ENCODE results near the gene RPS6KA2.
"Not testable (repeated sequence)": the region's sequence is repeated elsewhere in the genome, so short reads cannot be mapped to it uniquely, and the experiment has no call there.

RPS6KA2 gene

DNA sequence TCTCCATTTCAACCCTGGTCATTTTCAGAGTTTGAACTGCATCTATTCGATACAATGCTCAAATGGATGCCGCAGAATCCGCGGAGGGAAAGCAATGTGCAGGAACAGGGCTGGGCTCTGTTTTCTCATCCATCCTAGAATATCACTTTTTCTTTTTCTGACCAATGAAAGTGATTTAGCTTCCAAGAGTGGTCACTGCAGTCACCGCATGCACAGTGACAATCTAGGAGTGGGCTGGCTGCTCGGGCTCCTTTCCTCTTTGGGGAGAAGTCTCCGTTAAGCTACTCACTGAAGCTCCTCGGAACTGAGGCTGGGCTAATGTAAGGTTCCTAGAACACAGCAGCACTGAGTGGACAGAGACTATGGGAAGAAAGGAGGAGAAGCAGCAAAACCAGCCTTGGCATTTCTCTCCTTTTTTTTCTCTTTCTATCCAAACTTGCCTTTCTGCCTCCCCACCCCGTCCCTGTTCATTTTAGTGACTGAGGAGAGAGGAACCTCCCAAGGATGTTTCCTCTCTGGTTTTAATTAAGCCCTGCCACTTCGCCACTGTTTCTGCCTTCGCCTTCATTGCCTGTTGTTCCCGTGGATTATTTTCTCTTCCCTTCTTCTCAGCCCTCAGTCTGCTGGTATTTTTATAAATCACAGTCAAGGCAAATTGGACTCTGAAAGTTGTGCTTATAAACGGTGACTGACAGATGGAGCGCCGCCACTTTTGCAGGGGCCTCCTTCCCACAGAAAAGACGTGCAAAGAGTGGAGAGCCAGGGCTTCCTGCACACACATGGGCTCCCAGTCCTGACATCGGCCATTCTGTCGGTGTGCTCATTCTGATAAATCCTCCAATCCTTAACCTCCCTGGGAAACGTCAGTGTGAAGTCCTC lies 81.7 kb downstream of the RPS6KA2 start:
- DNase-seq, result no peak

DNA sequence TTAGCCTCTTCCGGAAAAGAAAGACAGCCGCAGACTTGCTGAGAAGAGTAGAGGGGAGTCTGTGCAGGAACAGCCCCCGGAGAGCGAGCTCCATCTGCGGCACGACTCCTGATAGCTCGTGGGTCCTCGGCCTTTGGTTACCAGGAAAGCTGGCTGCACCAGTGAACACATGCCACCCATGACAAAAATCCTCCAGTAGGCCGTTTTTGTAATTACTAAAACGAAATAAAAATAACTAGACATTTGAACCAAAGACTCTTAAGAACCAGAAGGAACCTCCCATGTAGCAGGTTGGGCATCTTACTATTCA lies 82.8 kb downstream of the RPS6KA2 start:
- DNase-seq, result no peak

DNA sequence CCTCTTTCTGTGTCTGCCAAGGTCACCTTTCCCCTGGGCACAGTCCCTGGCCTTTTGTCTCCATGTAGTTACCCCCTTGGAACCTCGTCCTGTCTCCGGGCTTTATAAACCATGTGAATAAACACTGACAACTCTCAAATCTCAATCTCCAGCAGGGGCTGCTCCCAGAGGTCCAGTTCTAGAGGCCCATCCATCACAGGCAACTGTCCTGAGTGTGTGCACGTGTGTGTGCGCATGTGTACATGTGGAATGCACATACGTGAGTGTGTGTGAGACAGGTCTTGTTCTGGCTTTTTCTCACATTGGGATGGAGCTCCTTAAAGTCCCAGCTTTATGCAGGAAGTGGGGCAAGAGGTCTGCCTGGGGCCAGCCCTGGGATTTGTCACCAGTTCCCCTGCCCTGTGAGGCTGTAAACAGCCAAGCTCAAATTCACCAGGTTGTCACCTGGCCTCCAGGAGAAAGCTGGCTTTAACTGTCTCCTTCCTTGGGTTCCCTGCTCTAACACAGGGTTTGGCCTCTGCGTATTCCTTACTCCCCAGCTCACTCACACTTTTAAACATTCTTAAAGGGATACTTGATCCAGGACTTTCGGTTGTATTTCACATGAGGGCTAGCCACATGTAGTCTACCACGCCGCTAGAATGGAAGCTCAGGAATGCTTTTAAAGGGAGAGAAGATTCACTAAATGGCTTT lies 83.3 kb downstream of the RPS6KA2 start:
- DNase-seq, result no peak

DNA sequence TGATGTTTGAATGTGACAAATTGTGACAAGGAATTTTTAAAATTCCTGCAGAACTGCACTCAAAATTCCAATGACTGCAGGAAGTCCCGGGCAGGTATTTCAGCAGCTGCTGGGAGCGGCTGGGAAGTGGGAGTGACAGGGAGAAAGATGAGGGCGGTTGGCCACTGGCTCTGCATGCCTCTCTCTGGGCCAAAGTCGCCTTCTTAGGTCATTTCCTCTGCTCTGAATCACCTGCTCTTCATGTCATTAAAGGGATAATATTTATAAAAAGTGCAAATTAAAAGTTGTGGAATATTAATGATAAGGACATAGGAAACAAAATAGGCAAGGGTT lies 84.5 kb downstream of the RPS6KA2 start:
- DNase-seq, result no peak

DNA sequence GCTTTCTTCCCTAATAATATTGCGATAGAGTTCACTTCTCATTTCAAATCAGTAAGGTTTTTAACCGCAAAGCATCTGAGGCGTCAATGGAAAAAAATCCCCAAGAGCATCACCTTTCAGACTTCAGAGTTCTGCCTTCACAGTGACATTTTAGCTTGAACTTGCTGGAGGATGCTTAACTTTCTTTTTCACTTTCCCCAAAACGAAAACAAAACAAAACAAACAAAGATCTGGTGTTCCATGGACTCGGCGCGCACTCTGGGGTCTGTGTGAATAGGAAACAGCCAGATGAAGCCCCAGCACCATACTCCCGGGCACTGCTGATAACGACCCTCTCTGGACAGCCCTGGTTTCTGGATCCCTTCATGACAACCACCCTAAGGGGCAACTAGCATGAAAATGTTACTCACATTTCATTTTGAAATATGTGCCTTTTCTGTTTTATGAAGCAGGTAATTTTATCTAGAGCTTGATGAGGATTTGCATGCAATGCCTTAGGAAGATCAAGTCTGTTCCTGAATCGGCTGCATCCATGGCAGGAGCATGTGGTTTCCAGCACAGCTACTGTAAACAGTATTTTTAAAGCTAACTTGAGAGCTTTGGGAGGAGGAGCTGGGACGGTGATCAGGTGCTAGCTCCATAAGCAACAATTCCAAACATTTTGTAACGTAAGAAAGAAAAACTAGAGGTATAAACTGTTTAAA lies 85.0 kb downstream of the RPS6KA2 start:
- DNase-seq, result peak in 1 of 2 donors; percentile 48

DNA sequence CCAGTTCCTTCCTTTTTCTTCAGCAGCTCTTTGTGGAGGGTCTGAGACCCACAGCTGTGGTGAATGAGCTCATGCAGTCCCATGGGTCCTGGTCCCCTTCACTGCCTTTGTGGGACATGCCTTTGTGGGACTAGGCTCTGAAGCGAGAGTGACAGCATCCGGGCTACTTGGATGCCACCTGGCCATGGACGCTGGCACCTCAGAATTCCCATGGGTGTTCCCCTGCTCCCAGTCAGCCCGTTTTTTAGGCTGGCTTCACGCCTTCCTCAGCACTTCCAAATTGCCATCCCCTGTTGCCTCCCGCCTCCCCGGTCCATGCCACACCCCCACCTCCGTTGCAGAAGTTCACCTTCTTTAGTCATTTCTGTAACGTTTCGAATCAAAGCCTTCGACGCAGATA lies 85.7 kb downstream of the RPS6KA2 start:
- no peak for DNase-seq

DNA sequence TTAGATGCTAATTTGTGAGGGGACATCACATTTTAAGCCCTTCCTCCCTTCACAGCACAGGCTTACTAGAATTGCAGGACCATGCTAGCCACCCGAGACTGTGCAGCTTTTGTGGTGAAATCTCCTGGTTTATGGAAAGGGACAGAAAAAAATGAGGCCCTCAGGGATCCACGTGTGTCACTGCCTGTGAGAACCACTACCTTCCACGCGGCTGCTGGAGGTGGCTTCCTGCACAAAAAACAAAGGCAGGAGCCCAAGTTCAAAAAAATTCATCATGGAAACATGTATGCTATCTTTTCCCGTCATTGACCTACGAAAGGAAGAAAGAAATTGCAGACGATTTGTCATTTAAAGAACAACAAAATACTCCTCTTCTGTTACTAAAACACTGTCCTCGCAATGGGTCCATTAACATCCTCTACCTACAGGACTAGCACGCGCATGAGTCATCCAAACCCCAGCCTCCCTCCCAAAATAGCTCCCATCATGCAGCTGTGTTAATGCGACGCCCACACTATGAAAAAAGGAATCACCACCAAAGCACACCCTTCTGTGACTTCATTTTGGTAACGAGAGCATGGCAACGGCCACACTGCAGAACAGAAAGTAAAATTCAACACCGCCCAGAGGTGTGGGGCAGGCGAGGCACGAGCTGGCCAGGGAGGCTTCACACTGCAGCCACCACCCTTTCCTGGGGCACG lies 86.3 kb downstream of the RPS6KA2 start:
- peak; percentile 69 to 77 for DNase-seq

DNA sequence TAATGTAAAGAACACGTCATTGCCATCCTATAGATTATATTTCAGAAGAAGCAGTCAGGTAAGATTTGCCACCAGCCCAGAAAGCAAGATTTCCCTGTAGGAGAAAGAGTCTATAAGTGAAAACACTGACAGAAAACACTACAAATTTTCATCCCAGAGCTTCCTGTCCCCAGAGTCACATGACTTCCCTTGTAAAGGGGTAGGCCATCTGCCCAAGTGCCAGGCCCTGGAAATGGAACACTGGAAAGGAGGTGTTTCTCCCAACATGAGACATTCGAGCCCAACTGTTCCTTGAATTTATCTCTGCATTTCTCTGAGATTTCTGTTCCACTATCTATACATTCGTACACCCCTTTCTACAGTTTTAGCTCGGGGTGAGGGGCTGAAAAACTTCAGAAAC lies 87.5 kb downstream of the RPS6KA2 start:
- no peak for DNase-seq

DNA sequence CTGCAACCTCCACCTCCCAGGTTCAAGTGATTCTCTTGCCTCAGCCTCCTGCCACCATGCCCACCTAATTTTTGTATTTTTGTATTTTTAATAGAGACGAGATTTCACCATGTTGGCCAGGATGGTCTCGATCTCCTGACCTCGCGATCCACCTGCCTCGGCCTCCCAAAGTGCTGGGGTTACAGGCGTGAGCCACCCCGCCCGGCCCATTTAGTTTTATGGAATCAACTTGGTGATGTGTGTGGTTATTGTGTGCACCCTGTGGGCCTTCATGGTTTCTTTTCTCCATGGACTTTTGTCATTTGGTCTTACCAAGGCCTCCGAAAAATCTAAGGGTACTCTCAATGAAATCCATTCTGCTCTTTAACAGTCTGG lies 88.1 kb downstream of the RPS6KA2 start:
- not testable (repeated sequence) for DNase-seq

DNA sequence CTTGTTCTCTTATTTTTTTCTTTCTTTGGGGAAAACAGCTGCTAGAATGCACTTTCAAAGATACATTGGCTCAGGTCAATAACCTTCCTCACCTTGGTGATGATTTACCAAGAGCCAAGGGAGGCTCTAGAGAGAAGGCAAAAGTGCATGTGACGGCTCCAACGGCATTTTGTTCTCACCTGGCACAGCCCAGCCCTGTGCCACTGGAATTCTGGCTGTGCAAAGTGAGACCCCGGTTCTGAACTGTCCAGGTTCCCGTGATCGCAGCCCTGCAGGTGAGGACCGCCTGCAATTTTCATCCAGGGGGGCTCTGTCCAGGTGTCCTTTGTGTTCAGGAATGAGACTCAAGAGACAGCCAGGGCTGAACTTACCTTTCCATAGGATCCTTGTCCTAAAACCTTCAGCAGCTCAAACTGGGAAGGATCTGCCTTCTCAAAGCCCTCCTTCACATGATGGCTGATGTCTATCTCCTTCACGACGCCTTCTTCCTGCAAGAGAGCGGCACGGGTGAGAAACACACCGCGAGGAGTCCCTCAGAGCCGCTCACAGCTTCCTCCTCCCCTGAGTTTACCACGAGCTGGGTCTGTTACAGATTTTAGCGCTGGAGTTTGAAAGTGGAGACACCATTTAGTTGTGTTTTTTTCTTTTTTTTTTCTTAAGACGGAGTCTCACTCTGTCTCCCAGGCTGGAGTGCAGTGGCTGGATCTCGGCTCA lies 88.6 kb downstream of the RPS6KA2 start:
- DNase-seq, result no peak

DNA sequence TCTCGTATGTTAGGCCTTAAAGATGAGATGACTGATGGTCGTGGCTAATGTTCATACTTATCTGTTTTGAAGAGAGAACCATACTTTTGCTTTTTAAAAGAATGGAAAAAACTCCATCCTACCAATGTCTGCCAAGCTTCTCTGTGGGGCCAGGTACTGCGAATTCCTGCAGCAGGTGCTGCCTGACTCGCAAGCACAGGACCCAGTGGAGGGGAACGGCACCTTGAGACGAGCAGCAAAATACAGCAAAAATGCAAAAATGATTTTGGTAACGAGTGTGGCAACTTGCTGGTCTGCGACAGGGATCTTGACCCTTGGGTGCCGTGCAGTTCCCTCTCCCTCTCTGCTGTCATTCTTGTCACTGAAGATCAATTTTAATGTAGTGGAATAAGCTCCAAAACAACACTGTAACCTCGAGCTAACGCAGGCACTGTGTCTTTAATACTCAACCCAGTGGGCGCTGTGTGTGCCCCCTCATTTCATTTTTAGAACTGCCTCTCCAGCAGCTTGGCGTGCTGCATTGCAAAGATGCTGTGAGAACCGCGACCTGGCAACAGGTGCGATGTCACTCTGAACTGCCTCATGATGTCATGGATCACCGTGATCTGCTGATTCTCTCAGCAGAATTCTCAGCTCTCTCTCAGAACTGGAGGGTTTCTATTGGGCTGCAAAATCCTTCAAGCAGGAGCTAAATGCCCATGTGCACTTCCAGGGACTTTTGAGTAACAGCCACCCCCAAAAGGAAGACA lies 92.2 kb downstream of the RPS6KA2 start:
- no peak for DNase-seq

DNA sequence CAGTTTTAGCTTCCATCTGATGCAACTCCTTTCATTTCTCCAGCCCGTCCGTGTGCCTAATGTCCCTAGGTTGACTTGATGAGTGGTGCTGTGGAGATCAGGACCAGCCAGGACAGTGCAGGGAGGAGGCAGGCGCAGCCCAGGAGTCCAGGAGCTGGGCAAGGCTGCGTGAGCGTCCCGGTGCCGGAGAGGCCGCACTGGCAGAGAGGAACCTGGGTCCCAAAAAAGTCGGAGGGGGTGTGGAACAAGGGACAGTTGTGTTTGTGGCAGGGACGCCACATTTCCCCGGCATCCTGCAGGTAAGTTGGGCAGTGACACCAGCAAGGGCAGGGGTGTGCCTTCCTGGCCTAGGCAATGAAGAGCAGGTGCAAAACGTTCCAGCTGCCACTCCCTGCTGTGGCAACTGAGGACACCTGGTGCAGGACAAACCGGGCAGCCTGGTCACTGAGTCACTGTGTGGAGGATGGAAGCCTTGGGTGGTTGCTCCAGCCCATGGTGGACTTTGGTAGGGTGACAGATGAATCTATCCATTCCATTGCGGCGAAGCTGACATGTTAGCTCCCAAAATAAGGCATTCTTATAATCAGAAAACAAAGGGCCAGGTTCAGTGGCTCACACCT lies 93.7 kb downstream of the RPS6KA2 start:
- DNase-seq, result no peak

DNA sequence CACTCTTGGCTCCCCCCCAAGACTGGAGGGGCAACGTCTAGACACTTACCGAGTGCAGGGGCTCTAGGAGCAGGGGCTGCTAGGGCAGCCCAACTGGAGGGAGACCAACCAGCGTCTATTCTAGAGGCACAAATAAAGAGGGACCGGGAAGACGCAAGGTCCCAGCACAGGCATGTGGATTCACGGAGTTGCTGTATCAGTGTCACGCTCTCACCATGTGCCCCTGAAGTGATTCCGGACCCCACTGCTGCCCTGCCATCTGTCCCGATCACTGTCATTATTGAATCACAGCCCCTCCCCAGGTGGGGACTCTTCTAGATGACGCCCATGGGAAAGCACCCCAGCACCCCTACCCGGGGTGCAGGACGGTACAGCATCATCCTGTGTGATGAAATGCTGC lies 94.7 kb downstream of the RPS6KA2 start:
- DNase-seq, result no peak

DNA sequence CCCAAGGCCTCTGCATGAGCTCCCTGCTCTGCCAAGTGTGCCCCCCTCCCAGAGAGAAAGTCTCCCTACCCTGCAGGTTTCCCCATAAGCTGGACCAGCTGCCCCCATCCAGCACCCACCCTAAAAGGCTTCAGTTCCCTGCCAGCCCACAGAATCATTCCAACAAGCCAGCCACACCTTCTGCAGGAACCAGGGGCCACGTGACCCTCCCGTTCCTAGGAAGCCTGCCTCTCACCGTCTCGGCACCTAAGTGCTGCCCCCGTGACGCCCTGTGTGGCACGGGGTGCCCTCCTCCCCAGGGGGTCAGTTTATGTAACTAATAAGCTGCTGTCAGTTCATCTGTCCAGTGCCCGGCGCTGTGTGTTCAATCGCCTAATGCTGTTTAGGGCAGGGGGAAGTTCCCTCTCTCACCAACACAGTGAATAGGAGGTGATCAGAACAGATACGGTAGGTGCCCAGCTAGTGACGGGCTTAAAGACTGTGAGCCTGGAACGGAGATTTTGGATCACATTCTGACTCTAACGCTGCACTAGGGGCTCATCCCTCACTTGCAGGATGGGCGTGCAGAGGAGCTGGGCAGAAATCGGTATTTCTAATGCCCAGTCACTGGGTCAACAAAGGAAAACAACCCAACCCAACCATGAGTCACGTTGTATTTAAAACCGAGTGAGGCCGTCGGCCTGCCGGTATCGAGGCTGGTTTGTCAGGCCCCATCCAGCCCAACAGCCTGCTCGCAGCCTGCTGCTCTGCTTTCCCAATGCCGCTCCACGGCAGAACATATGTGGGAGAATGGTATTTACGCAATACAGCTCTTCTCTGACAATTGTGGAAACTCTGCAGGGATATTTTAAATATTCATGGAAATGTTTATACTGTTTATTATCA lies 96.6 kb downstream of the RPS6KA2 start:
- DNase-seq, result no peak

DNA sequence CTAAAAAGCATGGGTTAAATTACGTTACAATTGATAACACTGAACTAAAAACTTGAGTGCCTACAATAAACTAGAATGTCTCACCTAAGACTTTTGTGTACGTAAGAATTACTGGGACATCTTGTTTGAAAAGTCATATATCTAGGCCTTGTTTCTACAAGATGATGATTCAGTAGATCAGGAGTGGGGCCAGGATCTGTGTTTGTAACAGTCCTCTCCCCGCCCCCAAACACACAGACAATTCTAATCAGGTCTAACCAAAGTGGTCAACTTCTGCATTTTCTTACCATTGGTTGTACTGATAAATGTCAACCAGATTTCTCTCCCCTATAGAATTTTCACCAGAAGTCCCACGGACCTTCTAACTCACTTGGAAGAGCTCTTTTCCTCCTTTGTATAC lies 97.5 kb downstream of the RPS6KA2 start:
- no peak for DNase-seq

DNA sequence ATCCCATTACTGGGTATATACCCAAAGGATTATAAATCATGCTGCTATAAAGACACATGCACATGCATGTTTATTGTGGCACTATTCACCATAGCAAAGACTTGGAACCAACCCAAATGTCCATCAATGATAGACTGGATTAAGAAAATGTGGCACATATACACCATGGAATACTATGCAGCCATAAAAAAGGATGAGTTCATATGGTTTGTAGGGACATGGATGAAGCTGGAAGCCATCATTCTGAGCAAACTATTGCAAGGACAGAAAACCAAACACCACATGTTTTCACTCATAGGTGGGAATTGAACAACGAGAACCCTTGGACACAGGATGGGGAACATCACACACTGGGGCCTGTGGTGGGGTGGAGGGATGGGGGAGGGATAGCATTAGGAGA lies 98.0 kb downstream of the RPS6KA2 start:
- not testable (repeated sequence) for DNase-seq

DNA sequence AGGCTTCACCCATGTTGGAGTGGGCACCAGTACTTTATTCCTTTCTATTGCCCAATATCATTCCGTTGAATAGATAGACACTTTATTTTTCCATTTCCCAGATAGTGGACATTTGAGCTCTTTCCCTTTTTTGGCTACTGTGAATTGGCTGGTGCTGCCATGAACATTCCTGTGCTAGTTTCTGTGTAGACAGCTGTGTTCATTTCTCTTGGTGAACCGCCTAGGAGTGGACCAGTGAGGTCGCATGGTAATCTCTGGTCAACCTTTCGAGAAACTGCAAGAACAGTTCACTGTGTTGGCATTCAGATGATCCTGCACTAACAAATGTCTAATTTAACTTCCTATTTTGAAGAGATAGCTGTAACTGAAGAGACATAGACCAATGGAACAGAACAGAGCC lies 99.2 kb downstream of the RPS6KA2 start:
- DNase-seq, result no peak

DNA sequence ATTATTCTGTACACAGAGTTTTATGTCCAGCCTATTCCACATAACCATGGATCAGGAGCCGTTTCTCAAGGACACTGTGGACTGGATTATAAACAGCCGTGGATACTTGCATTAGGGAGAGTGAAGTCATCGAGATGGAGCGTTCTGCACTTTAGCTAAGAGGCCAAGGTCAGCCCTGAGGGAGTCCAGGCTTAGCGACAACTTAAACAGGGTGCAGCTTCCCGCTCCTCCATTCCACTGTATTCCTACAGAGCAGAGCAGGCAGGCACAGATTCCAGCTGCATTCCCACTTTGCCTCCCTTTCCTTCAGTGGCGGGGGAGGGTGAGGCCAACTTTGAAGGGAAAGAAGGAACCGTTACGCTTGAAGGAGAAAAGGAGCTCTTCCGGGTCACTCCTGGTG lies 100.1 kb downstream of the RPS6KA2 start:
- no peak for DNase-seq

DNA sequence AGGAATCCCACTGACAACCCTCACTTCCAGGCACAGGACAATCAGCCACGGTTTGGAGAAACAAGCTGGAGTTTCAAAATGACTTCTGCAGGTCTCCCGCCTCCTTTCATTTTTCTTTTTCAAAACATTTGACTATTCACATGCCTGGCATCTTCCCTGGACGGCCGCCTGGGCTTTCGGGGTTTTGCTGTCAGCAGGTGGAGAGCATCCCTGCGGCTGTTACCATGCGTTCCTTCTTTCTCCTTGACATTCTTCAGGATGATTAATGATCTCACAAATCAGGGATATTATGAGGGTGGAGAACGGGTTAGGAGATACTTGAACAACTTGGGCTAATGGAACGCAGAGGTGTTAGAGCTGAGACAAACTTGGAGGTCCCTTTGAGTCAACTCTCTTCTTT lies 101.5 kb downstream of the RPS6KA2 start:
- DNase-seq, result no peak

DNA sequence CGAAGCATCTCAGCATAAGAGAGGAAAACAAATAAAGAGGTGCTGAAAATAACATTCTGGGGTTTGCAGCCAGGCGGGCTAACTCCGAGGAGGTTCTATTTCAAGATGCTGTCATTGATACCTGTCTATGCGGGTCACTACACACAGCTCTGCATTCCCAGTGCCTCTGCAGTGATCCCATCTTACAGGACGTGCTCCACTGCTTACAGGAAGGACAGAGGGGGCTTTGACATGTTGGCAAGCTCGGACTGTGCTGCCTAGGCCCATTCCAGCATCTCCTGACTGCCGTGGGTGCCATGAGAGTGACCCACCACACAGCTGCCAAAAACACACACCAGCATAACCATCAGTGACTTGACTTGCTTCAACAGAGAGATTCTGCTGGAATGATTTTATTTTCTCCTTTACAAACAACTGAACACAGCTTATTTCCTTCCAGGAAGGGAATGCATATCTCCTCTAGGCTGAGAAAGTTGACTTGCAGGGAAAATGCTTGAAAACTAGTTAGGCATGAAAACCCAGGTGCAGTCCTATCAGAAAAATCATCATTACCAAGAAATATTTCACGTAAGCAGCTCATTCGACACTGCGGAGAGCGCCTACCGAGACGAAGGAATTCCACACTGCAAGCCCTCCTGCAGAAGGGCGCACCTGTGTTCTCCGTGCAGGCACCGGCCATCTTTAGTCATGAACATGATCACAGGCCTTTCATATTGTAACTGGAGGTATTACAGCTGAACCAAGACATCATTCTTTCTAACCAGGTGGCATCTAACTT lies 103.1 kb downstream of the RPS6KA2 start:
- no peak for DNase-seq
